ENCODE results near the gene KCNG2. TPM values are rescaled to one million over a fixed set of nuclear protein-coding genes. Genes with fewer than 3 reads are reported as not detected.

KCNG2 gene
- total and polyA plus RNA-seq, 10 of the 15 experiments (the other 5 are each of a cell fraction or from before 2014, with no cell fraction given), result 0.20 to 0.23 TPM; not detected in 8

DNA sequence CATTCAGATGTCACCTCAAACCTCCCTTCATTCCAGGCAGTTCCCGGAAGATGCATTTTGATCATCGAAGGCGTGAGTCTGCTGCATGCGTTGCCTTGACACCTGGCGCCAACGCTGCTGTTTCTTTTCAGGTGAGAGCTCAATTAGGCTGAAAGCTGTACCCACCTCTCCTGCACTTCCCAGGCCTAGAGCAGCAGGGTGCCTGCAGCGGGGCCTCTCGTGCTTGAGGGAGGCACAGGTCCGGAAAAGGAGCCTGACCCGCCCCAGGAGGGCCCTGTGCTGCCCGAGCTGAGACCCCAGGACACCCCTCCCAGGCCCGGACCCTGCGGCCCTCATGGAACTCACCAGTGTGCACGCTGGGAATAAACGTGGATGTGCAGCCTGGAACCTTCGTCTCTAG, 31.4 kb upstream of the KCNG2 start:
- DNase-seq (ENCODE audit: low read depth, low spot score) (no peak), ATAC-seq (no peak), FAIRE-seq (no peak)
- ChIA-PET CTCF (no interaction called here), RAD21 (ENCODE audit: unreplicated experiment) (no interaction called here), SMC1A (ENCODE audit: uncharacterized antibody, unreplicated experiment) (interaction anchor here (1.1 kb wide), 1 partner anchor 10 kb away, joined by 3 read pairs; no protein-coding TSS in a partner anchor), POLR2A (no interaction called here)
- in situ Hi-C loops (cut with MboI) (no loop called here), intact Hi-C loops (cut with micrococcal nuclease; ENCODE audit: unreplicated experiment) (no loop called here)
- no peak overlapping the region for H2AFZ ChIP-seq (ENCODE audit: control insufficient read depth, low read depth, low read length)
- H3K9me3 ChIP-seq (replicated peaks; ENCODE audit: control insufficient read depth, insufficient read depth, low read length), result no peaks in the 10 kb centered on the region; the same call in 2 of the 3 replicates
- H3K79me2 ChIP-seq (ENCODE audit: control insufficient read depth, insufficient read depth, low read length), result no peaks in the 10 kb centered on the region
- no peaks in the 10 kb centered on the region for H3K4me1 ChIP-seq (ENCODE audit: control insufficient read depth, insufficient read depth, low read length)
- H4K20me1 ChIP-seq (ENCODE audit: control insufficient read depth, insufficient read depth), result no peaks in the 10 kb centered on the region
- no peak overlapping the region for H3K9ac ChIP-seq (ENCODE audit: control insufficient read depth, insufficient read depth, low read length)
- H3K36me3 ChIP-seq (ENCODE audit: control insufficient read depth in 2 of 2, insufficient read depth in 2 of 2, low read length in 1 of 2), result no peaks in the 10 kb centered on the region
- no peak overlapping the region for H3K27ac ChIP-seq (ENCODE audit: control insufficient read depth, insufficient read depth)
- no peak for TF ChIP-seq ZBED1 (IDR thresholded peaks at IDR 0.05; ENCODE audit: borderline replicate concordance)
- 52% methylated on average over 16 of the region's 16 CpGs for WGBS (ENCODE audit: insufficient coverage, insufficient replicate concordance, low lambda C conversion rate, missing lambda C conversion rate)
- BruUV-seq (replicated peaks), result no TSS peak
- H3K4me3 ChIP-seq, result no peak overlapping the region
- no peak overlapping the region for H3K4me2 ChIP-seq (ENCODE audit: control insufficient read depth, insufficient read depth)
- no peaks in the 10 kb centered on the region for H3K27me3 ChIP-seq (replicated peaks in 1 of 2; ENCODE audit: control insufficient read depth in 2 of 2, insufficient read depth in 2 of 2, low read length in 1 of 2)

GRCh38 chr18:79768745-79769144, 29.0 kb upstream of the KCNG2 start:
- Histone ChIP-seq H3K4me3 (no peak overlapping the region), H3K4me2 (ENCODE audit: control insufficient read depth, insufficient read depth) (no peak overlapping the region), H3K36me3 (ENCODE audit: control insufficient read depth in 2 of 2, insufficient read depth in 2 of 2, low read length in 1 of 2) (no peaks in the 10 kb centered on the region), H3K9ac (ENCODE audit: control insufficient read depth, insufficient read depth, low read length) (no peak overlapping the region), H4K20me1 (ENCODE audit: control insufficient read depth, insufficient read depth) (no peaks in the 10 kb centered on the region), H3K27me3 (replicated peaks in 1 of 2; ENCODE audit: control insufficient read depth in 2 of 2, insufficient read depth in 2 of 2, low read length in 1 of 2) (no peaks in the 10 kb centered on the region), H2AFZ (ENCODE audit: control insufficient read depth, low read depth, low read length) (no peak overlapping the region), H3K79me2 (ENCODE audit: control insufficient read depth, insufficient read depth, low read length) (no peaks in the 10 kb centered on the region), H3K9me3 (replicated peaks; ENCODE audit: control insufficient read depth, insufficient read depth, low read length) (peaks cover 2% of the 10 kb centered on the region; the same call in 1 of the 3 replicates), H3K4me1 (ENCODE audit: control insufficient read depth, insufficient read depth, low read length) (no peaks in the 10 kb centered on the region), H3K27ac (ENCODE audit: control insufficient read depth, insufficient read depth) (no peak overlapping the region)
- CTCF ChIA-PET, result no interaction called here
- ATAC-seq (no peak), DNase-seq (ENCODE audit: low read depth, low spot score) (no peak), FAIRE-seq (no peak)
- in situ Hi-C loops (cut with MboI) (no loop called here), intact Hi-C loops (cut with micrococcal nuclease; ENCODE audit: unreplicated experiment) (no loop called here)
- POLR2A ChIA-PET, result no interaction called here
- TF ChIP-seq, protein P1, sequence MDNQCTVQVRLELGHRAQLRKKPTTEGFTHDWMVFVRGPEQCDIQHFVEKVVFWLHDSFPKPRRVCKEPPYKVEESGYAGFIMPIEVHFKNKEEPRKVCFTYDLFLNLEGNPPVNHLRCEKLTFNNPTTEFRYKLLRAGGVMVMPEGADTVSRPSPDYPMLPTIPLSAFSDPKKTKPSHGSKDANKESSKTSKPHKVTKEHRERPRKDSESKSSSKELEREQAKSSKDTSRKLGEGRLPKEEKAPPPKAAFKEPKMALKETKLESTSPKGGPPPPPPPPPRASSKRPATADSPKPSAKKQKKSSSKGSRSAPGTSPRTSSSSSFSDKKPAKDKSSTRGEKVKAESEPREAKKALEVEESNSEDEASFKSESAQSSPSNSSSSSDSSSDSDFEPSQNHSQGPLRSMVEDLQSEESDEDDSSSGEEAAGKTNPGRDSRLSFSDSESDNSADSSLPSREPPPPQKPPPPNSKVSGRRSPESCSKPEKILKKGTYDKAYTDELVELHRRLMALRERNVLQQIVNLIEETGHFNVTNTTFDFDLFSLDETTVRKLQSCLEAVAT (IDR thresholded peaks at IDR 0.05), result no peak
- no peak for TF ChIP-seq TAF1 (IDR thresholded peaks at IDR 0.05; ENCODE audit: borderline replicate concordance, low read depth, low read length)
- SMC1A ChIA-PET (ENCODE audit: uncharacterized antibody, unreplicated experiment), result no interaction called here
- 33% methylated on average over 3 of the region's 3 CpGs for WGBS (ENCODE audit: insufficient coverage, insufficient replicate concordance, low lambda C conversion rate, missing lambda C conversion rate)
- RAD21 ChIA-PET (ENCODE audit: unreplicated experiment), result no interaction called here
- no TSS peak for BruUV-seq (replicated peaks)

All from GM12878 (cell line).